T-helper 2 cell treated with Interferon-gamma antibody and Interleukin-4, amounts not matched to agents 5 μg/mL and 100 μg/mL, for 36 hours (primary cell): Measurements from ENCODE around the gene ATP1A2.
A peak's percentile ranks its signal among the peaks of the same experiment; 100 is the strongest.
"Not testable (repeated sequence)": the region's sequence is repeated elsewhere in the genome, so short reads cannot be mapped to it uniquely, and the experiment has no call there.

Experiments used
- DNase-seq: peaks from one replicate; pipeline ENCODE4 v3.0.0; 2021; ENCODE audit warnings: low spot score
- H3K27ac Mint-ChIP-seq: one replicate; pipeline ENCODE4 v1.8.0; 2021; ENCODE audit warnings: mild to moderate bottlenecking, mixed read lengths
- H3K27me3 Mint-ChIP-seq: one replicate; pipeline ENCODE4 v1.8.0; 2021; ENCODE audit warnings: low read depth, mixed read lengths
- H3K36me3 Mint-ChIP-seq: one replicate; pipeline ENCODE4 v1.8.0; 2021; ENCODE audit warnings: low read depth, mixed read lengths
- H3K4me1 Mint-ChIP-seq: one replicate; pipeline ENCODE4 v1.8.0; 2021; ENCODE audit warnings: low read depth, mixed read lengths
- H3K4me3 Mint-ChIP-seq: one replicate; pipeline ENCODE4 v1.8.0; 2022; ENCODE audit warnings: mild to moderate bottlenecking, moderate library complexity, mixed read lengths
- H3K9me3 Mint-ChIP-seq: one replicate; pipeline ENCODE4 v1.8.0; 2021; ENCODE audit warnings: mixed read lengths

ATP1A2 gene

DNA sequence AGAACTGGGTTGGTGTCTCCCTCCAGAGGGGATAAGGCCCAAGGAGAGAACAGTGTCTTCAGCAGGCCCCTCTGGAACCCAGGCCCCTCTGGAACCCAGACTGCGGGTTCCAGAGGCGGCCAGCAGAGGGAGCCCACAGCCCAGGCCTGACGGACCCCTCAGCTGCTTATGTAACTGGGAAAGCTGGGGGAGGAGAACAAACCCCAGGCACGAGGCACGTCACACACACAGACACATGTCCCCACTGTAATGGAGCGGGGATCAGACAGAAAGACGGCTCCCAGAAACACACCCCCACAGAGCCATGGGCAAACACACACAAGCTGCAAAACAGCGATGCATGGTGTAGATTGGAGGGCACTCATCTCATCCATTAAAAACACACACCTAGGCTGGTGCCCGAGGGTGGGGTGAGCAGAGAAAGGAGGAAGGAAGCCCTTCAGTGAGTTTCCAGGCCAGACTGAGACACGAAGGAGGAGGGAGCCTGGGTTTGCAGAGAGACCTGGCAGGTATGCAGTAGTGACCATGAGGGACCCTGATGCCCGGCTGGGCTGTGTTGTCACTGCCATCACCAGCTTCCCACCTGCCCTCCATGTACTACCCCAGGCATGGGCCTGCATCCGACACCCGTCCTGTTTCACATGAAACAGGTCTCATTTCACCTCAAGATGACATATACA lies 14.4 kb upstream of the ATP1A2 start:
- peak overlapping the region; percentile 35 for H3K4me3 Mint-ChIP-seq
- DNase-seq = peak; percentile 47
- H3K27me3 Mint-ChIP-seq = peaks cover 2% of the 10 kb centered on the region
- H3K4me1 Mint-ChIP-seq = peaks cover 25% of the 10 kb centered on the region
- H3K9me3 Mint-ChIP-seq = no peaks in the 10 kb centered on the region
- H3K36me3 Mint-ChIP-seq = no peaks in the 10 kb centered on the region
- H3K27ac Mint-ChIP-seq = peak overlapping the region; percentile 75

- no peak overlapping the region for H3K27ac Mint-ChIP-seq
- no peak overlapping the region for H3K4me3 Mint-ChIP-seq
- H3K27me3 Mint-ChIP-seq = peaks cover 2% of the 10 kb centered on the region
- H3K4me1 Mint-ChIP-seq = peaks cover 21% of the 10 kb centered on the region
- DNase-seq = no peak
- H3K9me3 Mint-ChIP-seq = no peaks in the 10 kb centered on the region
- H3K36me3 Mint-ChIP-seq = no peaks in the 10 kb centered on the region
Observed at GRCh38 chr1:160101717-160102522, 13.6 kb upstream of the ATP1A2 start.

DNA sequence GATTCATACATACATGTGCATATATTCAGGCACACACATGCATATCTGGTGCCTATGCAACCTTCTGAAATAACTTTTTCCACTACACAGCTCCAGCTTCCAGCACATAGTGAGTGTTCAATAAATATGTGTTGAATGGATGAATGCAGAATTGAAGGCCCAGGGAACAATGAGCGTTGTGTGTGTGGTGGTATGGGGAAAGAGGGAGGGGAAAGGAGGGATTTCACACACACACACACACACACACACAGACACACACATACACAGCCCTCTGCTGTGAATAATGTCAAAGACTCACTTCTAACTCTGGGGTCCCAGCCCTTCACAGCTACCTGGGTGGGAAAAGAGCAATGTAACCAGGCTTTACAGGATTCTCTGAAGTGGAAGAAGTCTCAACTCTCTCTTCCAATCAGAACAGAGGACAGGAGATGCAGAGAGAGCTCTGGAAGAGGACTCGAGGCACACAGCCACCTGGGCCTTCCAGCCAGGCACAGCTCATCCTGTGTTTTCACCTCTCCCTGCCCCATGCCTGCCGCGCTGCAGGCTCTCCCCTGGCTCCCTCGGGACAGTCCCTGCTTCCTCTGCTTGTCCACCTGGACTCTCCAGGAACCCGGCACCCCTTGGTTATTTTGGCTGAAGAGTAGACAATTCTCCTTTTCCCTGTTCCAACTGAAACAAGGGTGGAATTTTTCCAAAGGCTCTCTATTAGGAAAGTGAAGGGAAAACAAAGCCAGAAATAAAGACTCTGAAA lies 11.7 kb upstream of the ATP1A2 start:
- Mint-ChIP-seq H3K36me3 (no peaks in the 10 kb centered on the region), H3K4me3 (no peak overlapping the region), H3K4me1 (peaks cover 13% of the 10 kb centered on the region), H3K27ac (no peak overlapping the region), H3K9me3 (no peaks in the 10 kb centered on the region), H3K27me3 (peaks cover 4% of the 10 kb centered on the region)
- DNase-seq = no peak

GRCh38 chr1:160104486-160104885 lies 11.1 kb upstream of the ATP1A2 start:
- Mint-ChIP-seq H3K27me3 (peaks cover 4% of the 10 kb centered on the region), H3K4me1 (peaks cover 12% of the 10 kb centered on the region), H3K4me3 (no peak overlapping the region), H3K36me3 (no peaks in the 10 kb centered on the region), H3K27ac (no peak overlapping the region), H3K9me3 (no peaks in the 10 kb centered on the region)
- no peak for DNase-seq

GRCh38 chr1:160105155-160105554 lies 10.4 kb upstream of the ATP1A2 start:
- peaks cover 4% of the 10 kb centered on the region for H3K27me3 Mint-ChIP-seq
- no peak overlapping the region for H3K27ac Mint-ChIP-seq
- no peaks in the 10 kb centered on the region for H3K9me3 Mint-ChIP-seq
- no peak overlapping the region for H3K4me3 Mint-ChIP-seq
- no peak for DNase-seq
- H3K4me1 Mint-ChIP-seq = peaks cover 9% of the 10 kb centered on the region
- no peaks in the 10 kb centered on the region for H3K36me3 Mint-ChIP-seq

GRCh38 chr1:160107512-160107911 lies 8.0 kb upstream of the ATP1A2 start:
- no peak overlapping the region for H3K27ac Mint-ChIP-seq
- no peak overlapping the region for H3K4me3 Mint-ChIP-seq
- no peaks in the 10 kb centered on the region for H3K9me3 Mint-ChIP-seq
- no peak for DNase-seq
- no peaks in the 10 kb centered on the region for H3K36me3 Mint-ChIP-seq
- peaks cover 8% of the 10 kb centered on the region for H3K27me3 Mint-ChIP-seq
- peaks cover 4% of the 10 kb centered on the region for H3K4me1 Mint-ChIP-seq

GRCh38 chr1:160108888-160109662 lies 6.5 kb upstream of the ATP1A2 start:
- Mint-ChIP-seq H3K27ac (no peak overlapping the region), H3K4me3 (no peak overlapping the region), H3K27me3 (peaks cover 8% of the 10 kb centered on the region), H3K36me3 (no peaks in the 10 kb centered on the region), H3K4me1 (peaks cover 4% of the 10 kb centered on the region), H3K9me3 (no peaks in the 10 kb centered on the region)
- DNase-seq = no peak

GRCh38 chr1:160109686-160110085 lies 5.9 kb upstream of the ATP1A2 start:
- no peak overlapping the region for H3K4me3 Mint-ChIP-seq
- no peaks in the 10 kb centered on the region for H3K9me3 Mint-ChIP-seq
- DNase-seq = no peak
- H3K4me1 Mint-ChIP-seq = peaks cover 4% of the 10 kb centered on the region
- no peaks in the 10 kb centered on the region for H3K36me3 Mint-ChIP-seq
- H3K27ac Mint-ChIP-seq = no peak overlapping the region
- peaks cover 8% of the 10 kb centered on the region for H3K27me3 Mint-ChIP-seq

- not testable (repeated sequence) for H3K4me1 Mint-ChIP-seq, H3K36me3 Mint-ChIP-seq, DNase-seq, H3K9me3 Mint-ChIP-seq, H3K27me3 Mint-ChIP-seq, H3K27ac Mint-ChIP-seq, H3K4me3 Mint-ChIP-seq
Observed at GRCh38 chr1:160111462-160111861, 4.1 kb upstream of the ATP1A2 start.

DNA sequence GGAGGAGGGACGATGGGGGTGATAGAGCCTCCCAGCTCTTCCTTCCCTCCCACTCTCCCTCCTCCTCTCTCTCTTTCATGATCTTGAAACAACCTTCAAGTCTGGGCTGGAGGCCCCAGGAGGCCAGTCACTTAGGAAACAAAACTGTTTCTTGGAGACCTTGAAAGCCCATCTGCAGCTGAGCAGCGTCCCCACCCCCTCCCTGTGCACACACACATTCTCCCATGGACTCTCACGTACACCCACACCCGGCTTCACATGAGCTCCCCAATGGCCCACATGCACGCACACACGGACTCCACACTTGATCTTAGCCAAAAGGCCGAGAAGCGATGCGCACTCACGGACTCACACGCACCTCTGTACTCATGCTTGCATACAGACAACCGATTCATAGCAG lies 3.2 kb upstream of the ATP1A2 start:
- no peak for DNase-seq
- H3K27me3 Mint-ChIP-seq = peaks cover 8% of the 10 kb centered on the region
- no peak overlapping the region for H3K4me3 Mint-ChIP-seq
- peaks cover 4% of the 10 kb centered on the region for H3K4me1 Mint-ChIP-seq
- no peak overlapping the region for H3K27ac Mint-ChIP-seq
- H3K9me3 Mint-ChIP-seq = no peaks in the 10 kb centered on the region
- no peaks in the 10 kb centered on the region for H3K36me3 Mint-ChIP-seq

GRCh38 chr1:160113407-160113806 lies 2.2 kb upstream of the ATP1A2 start:
- Mint-ChIP-seq H3K27me3 (peaks cover 11% of the 10 kb centered on the region), H3K36me3 (no peaks in the 10 kb centered on the region), H3K27ac (no peak overlapping the region), H3K9me3 (no peaks in the 10 kb centered on the region), H3K4me1 (peaks cover 4% of the 10 kb centered on the region), H3K4me3 (no peak overlapping the region)
- DNase-seq = no peak

GRCh38 chr1:160114085-160114484 lies 1.5 kb upstream of the ATP1A2 start:
- Mint-ChIP-seq H3K27me3 (peaks cover 11% of the 10 kb centered on the region), H3K36me3 (no peaks in the 10 kb centered on the region), H3K4me1 (peaks cover under 1% of the 10 kb centered on the region), H3K27ac (no peak overlapping the region), H3K9me3 (no peaks in the 10 kb centered on the region), H3K4me3 (no peak overlapping the region)
- DNase-seq = no peak

- H3K27me3 Mint-ChIP-seq = peaks cover 9% of the 10 kb centered on the region
Observed at GRCh38 chr1:160116283-160117147, 956 bp downstream of the ATP1A2 start.

More at GRCh38 chr1:160116283-160117147, 956 bp downstream of the ATP1A2 start:
- no peak overlapping the region for H3K27ac Mint-ChIP-seq
- no peak overlapping the region for H3K4me3 Mint-ChIP-seq
- H3K4me1 Mint-ChIP-seq = no peaks in the 10 kb centered on the region
- DNase-seq = no peak
- H3K9me3 Mint-ChIP-seq = no peaks in the 10 kb centered on the region
- H3K36me3 Mint-ChIP-seq = no peaks in the 10 kb centered on the region
